GM10266 (cell line): ENCODE measurements around the gene CPEB4.

Experiments used
- DNase-seq: peaks from one replicate; pipeline ENCODE4 v3.0.0; 2012; ENCODE audit errors: extremely low spot score
- TF ChIP-seq, protein P1 (sequence below): IDR thresholded peaks from 2 replicates; pipeline ENCODE4 v1.5.1; 2012; ENCODE audit warnings: mild to moderate bottlenecking, low read depth; ENCODE audit not compliant: control insufficient read depth, insufficient read depth; ENCODE audit errors: missing control alignments

The CPEB4 gene

GRCh38 chr5:174000076-174000475 is 111.9 kb downstream of the CPEB4 start:
- DNase-seq: no peak
- TF ChIP-seq, protein P1, sequence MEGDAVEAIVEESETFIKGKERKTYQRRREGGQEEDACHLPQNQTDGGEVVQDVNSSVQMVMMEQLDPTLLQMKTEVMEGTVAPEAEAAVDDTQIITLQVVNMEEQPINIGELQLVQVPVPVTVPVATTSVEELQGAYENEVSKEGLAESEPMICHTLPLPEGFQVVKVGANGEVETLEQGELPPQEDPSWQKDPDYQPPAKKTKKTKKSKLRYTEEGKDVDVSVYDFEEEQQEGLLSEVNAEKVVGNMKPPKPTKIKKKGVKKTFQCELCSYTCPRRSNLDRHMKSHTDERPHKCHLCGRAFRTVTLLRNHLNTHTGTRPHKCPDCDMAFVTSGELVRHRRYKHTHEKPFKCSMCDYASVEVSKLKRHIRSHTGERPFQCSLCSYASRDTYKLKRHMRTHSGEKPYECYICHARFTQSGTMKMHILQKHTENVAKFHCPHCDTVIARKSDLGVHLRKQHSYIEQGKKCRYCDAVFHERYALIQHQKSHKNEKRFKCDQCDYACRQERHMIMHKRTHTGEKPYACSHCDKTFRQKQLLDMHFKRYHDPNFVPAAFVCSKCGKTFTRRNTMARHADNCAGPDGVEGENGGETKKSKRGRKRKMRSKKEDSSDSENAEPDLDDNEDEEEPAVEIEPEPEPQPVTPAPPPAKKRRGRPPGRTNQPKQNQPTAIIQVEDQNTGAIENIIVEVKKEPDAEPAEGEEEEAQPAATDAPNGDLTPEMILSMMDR: no peak

- no peak for DNase-seq
- TF ChIP-seq, protein P1: no peak
These were observed 115.6 kb downstream of the CPEB4 start for GRCh38 chr5:174003795-174004194.

DNA sequence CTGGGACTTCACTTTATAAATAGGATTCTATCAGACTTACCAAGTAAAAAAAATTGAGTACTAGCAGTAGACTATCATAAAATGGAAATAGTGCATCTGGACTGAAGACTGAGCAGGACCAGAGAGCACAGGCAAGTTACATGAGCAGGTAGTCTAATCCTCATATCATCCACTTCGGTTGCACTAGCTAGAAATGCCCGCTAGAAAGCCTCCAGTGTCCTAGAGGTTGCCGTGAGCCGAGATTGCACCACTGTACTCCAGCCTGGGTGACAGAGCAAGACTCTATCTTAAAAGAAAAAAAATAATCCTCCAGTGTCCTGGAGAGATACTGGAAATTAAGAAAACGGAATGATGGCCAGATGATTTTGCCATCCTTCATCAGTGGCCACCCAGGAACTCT is 120.8 kb downstream of the CPEB4 start:
- TF ChIP-seq, protein P1: no peak
- no peak for DNase-seq

GRCh38 chr5:174010365-174010764 is 122.2 kb downstream of the CPEB4 start:
- TF ChIP-seq, protein P1: no peak

GRCh38 chr5:174011441-174011840 is 123.3 kb downstream of the CPEB4 start:
- DNase-seq: no peak
- TF ChIP-seq, protein P1: no peak

More at GRCh38 chr5:174010365-174010764, 122.2 kb downstream of the CPEB4 start:
- no peak for DNase-seq
